ENCODE measurements around the gene SBF2. TPM values are rescaled to one million over a fixed set of nuclear protein-coding genes. Genes with fewer than 3 reads are reported as not detected.
"Not testable (repeated sequence)": the region's sequence is repeated elsewhere in the genome, so short reads cannot be mapped to it uniquely, and the experiment has no call there.

SBF2 gene
- total RNA-seq, 1 experiment from 2014 or later, result 30.2 TPM

DNA sequence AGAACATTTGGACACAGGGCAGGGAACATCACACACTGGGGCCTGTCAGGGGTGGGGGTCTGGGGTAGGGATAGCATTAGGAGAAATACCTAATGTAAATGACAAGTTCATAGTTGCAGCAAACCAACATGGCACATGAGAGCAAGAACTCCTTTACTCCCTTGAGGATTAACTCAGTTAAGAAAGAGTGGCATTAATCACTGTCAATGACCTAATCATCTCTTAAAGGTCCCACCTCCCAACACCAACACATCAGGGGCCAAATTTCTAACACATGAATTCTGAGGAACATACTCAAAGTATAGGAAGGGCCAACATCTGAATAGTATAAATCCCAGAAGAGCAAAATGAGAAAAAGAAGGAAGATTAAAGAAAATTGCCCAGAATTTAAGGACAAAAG lies 357.3 kb downstream of the SBF2 start:
- no peak overlapping the region for H3K4me2 ChIP-seq (ENCODE audit: insufficient read depth, insufficient read length, low read length)
- TF ChIP-seq, protein P1, sequence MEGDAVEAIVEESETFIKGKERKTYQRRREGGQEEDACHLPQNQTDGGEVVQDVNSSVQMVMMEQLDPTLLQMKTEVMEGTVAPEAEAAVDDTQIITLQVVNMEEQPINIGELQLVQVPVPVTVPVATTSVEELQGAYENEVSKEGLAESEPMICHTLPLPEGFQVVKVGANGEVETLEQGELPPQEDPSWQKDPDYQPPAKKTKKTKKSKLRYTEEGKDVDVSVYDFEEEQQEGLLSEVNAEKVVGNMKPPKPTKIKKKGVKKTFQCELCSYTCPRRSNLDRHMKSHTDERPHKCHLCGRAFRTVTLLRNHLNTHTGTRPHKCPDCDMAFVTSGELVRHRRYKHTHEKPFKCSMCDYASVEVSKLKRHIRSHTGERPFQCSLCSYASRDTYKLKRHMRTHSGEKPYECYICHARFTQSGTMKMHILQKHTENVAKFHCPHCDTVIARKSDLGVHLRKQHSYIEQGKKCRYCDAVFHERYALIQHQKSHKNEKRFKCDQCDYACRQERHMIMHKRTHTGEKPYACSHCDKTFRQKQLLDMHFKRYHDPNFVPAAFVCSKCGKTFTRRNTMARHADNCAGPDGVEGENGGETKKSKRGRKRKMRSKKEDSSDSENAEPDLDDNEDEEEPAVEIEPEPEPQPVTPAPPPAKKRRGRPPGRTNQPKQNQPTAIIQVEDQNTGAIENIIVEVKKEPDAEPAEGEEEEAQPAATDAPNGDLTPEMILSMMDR (conservative IDR thresholded peaks at IDR 0.05), result no peak
- no peak overlapping the region for H3K14ac ChIP-seq (ENCODE audit: insufficient read depth, low read length)
- no peaks in the 10 kb centered on the region for H4K20me1 ChIP-seq (ENCODE audit: control insufficient read depth, insufficient read depth, insufficient read length)
- H4K8ac ChIP-seq (replicated peaks; ENCODE audit: insufficient read length, low read depth, low read length), result no peak overlapping the region
- no peak overlapping the region for H2BK120ac ChIP-seq (ENCODE audit: low read depth, low read length, poor library complexity, severe bottlenecking)
- H3K56ac ChIP-seq (ENCODE audit: insufficient read length, low read depth, low read length), result no peak overlapping the region
- H2BK5ac ChIP-seq (ENCODE audit: insufficient read length, low read length), result no peak overlapping the region
- H3T11ph ChIP-seq (ENCODE audit: low read length), result no peak overlapping the region
- H2AK5ac ChIP-seq (ENCODE audit: insufficient read length, low read length), result no peak overlapping the region
- H3K4me1 ChIP-seq (ENCODE audit: insufficient read depth, low read length), result no peaks in the 10 kb centered on the region
- peaks cover 19 to 25% (median 19%) of the 10 kb centered on the region in 3 experiments for H3K36me3 Mint-ChIP-seq (ENCODE audit: insufficient read depth in 1 of 3, low read depth in 3 of 3)
- H3K9me3 ChIP-seq (ENCODE audit: control insufficient read depth, low read depth, low read length), result no peaks in the 10 kb centered on the region
- H3K27me3 Mint-ChIP-seq (ENCODE audit: low read depth), result no peaks in the 10 kb centered on the region; the same call in 1 of the 2 replicates
- H3K9me3 Mint-ChIP-seq, result peaks cover 17 to 18% of the 10 kb centered on the region in 2 experiments; a peak in 4 of 5 replicates
- no peak overlapping the region for H3K4me3 Mint-ChIP-seq
- DNase-seq, result no peak
- no peak overlapping the region for H3K23ac ChIP-seq (ENCODE audit: insufficient read length, low read depth, low read length)
- no peak overlapping the region for H4K91ac ChIP-seq (ENCODE audit: insufficient read length, low read depth, low read length)
- H3K4ac ChIP-seq (ENCODE audit: low read depth, low read length), result no peak overlapping the region
- no peak overlapping the region for H4K5ac ChIP-seq (ENCODE audit: insufficient read length, low read depth, low read length)
- no peak overlapping the region for H3K27ac Mint-ChIP-seq
- H2BK20ac ChIP-seq (ENCODE audit: low read depth, low read length, poor library complexity, severe bottlenecking), result no peak overlapping the region
- H3K4me1 Mint-ChIP-seq, result peaks cover 4 to 7% of the 10 kb centered on the region in 2 experiments; a peak in 3 of 4 replicates
- H3K79me1 ChIP-seq (ENCODE audit: insufficient read depth, low read depth, low read length, poor library complexity, severe bottlenecking), result no peaks in the 10 kb centered on the region
- no peak overlapping the region for H2BK12ac ChIP-seq (ENCODE audit: insufficient read length, low read depth, low read length)
- no peak overlapping the region for H3K9ac ChIP-seq (ENCODE audit: extremely low read depth, insufficient read length, low read length)
- no peaks in the 10 kb centered on the region for H3K79me2 ChIP-seq (ENCODE audit: insufficient read depth, low read length)
- no peaks in the 10 kb centered on the region for H3K27me3 ChIP-seq (ENCODE audit: insufficient read depth, low read length)
- no peak overlapping the region for H3K18ac ChIP-seq (ENCODE audit: insufficient read length, low read depth, low read length)
- H3K27ac ChIP-seq (ENCODE audit: insufficient read length, low read depth, low read length), result no peak overlapping the region
- no peak overlapping the region for H2AFZ ChIP-seq (ENCODE audit: low read length)
- H3K23me2 ChIP-seq (ENCODE audit: insufficient read length, low read depth, low read length, poor library complexity, severe bottlenecking), result no peaks in the 10 kb centered on the region
- H2BK15ac ChIP-seq (ENCODE audit: low read depth, low read length), result no peak overlapping the region

DNA sequence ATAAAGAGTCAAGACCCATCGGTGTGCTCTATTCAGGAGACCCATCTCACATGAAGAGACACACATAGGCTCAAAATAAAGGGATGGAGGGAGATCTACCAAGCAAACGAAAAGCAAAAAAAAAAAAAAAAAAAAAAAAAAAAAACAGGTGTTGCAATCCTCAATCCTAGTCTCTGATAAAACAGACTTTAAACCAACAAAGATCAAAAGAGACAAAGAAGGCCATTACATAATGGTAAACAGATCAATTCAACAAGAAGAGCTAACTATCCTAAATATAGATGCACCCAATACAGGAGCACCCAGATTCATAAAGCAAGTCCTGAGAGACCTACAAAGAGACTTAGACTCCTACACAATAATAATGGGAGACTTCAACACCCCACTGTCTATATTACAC lies 361.2 kb downstream of the SBF2 start:
- not testable (repeated sequence) for H4K91ac ChIP-seq (ENCODE audit: insufficient read length, low read depth, low read length); H3K14ac ChIP-seq (ENCODE audit: insufficient read depth, low read length); H3K4me1 ChIP-seq (ENCODE audit: insufficient read depth, low read length); H2BK15ac ChIP-seq (ENCODE audit: low read depth, low read length); H3K23me2 ChIP-seq (ENCODE audit: insufficient read length, low read depth, low read length, poor library complexity, severe bottlenecking); H3K56ac ChIP-seq (ENCODE audit: insufficient read length, low read depth, low read length); H4K20me1 ChIP-seq (ENCODE audit: control insufficient read depth, insufficient read depth, insufficient read length); H3K79me2 ChIP-seq (ENCODE audit: insufficient read depth, low read length); H3K9me3 ChIP-seq (ENCODE audit: control insufficient read depth, low read depth, low read length); H3K4me3 Mint-ChIP-seq; H3K9ac ChIP-seq (ENCODE audit: extremely low read depth, insufficient read length, low read length); H3T11ph ChIP-seq (ENCODE audit: low read length); H3K27me3 Mint-ChIP-seq (ENCODE audit: low read depth); H3K27me3 ChIP-seq (ENCODE audit: insufficient read depth, low read length); H4K5ac ChIP-seq (ENCODE audit: insufficient read length, low read depth, low read length); H3K18ac ChIP-seq (ENCODE audit: insufficient read length, low read depth, low read length); H3K4me2 ChIP-seq (ENCODE audit: insufficient read depth, insufficient read length, low read length); H2AK5ac ChIP-seq (ENCODE audit: insufficient read length, low read length); H2AFZ ChIP-seq (ENCODE audit: low read length); H3K4ac ChIP-seq (ENCODE audit: low read depth, low read length); H2BK120ac ChIP-seq (ENCODE audit: low read depth, low read length, poor library complexity, severe bottlenecking); H3K79me1 ChIP-seq (ENCODE audit: insufficient read depth, low read depth, low read length, poor library complexity, severe bottlenecking); H3K27ac ChIP-seq (ENCODE audit: insufficient read length, low read depth, low read length); H2BK5ac ChIP-seq (ENCODE audit: insufficient read length, low read length); DNase-seq; H2BK12ac ChIP-seq (ENCODE audit: insufficient read length, low read depth, low read length); H2BK20ac ChIP-seq (ENCODE audit: low read depth, low read length, poor library complexity, severe bottlenecking); H3K23ac ChIP-seq (ENCODE audit: insufficient read length, low read depth, low read length); H4K8ac ChIP-seq (replicated peaks; ENCODE audit: insufficient read length, low read depth, low read length); H3K27ac Mint-ChIP-seq
- H3K4me1 Mint-ChIP-seq, result peaks cover 7 to 17% of the 10 kb centered on the region in 2 experiments
- H3K36me3 Mint-ChIP-seq (ENCODE audit: insufficient read depth in 1 of 3, low read depth in 3 of 3), result peaks cover 39 to 41% (median 41%) of the 10 kb centered on the region in 3 experiments
- no CpG with 5 or more reads among the region's 2 CpGs for WGBS (ENCODE audit: extremely low coverage, insufficient read length, low lambda C conversion rate)
- peaks cover 24 to 28% of the 10 kb centered on the region in 2 experiments; a peak in 4 of 5 replicates for H3K9me3 Mint-ChIP-seq

All from H9 (cell line).